Gastroesophageal sphincter (tissue), 3 donors: ENCODE results near the gene GZF1.

ENCODE experiments used
- EP300 ChIP-seq: sonication (generic); formaldehyde crosslinking; IDR thresholded peaks from one replicate; pipeline ENCODE4 v1.6.1; 2017; ENCODE audit warnings: antibody characterized with exemption, mild to moderate bottlenecking
- POLR2A ChIP-seq, 2 donors: fragments of 450-650 bp; IDR thresholded peaks; one replicate each; pipeline ENCODE4 v1.6.1; 2017; ENCODE audit warnings: antibody characterized with exemption in 2 of 2, mild to moderate bottlenecking in 2 of 2, moderate library complexity in 1 of 2
- POLR2AphosphoS5 ChIP-seq: sonication (generic); formaldehyde crosslinking; IDR thresholded peaks from one replicate; pipeline ENCODE4 v1.6.1; 2017; ENCODE audit warnings: antibody characterized with exemption
- TF ChIP-seq, protein P1 (sequence below), 4 experiments: fragments of 200-600 bp in 2 of 4; fragments of 450-650 bp in 2 of 4; sonication (generic) in 1 of 4; IDR thresholded peaks; one replicate each; pipeline ENCODE4 v1.5.1; 2017 to 2019; ENCODE audit warnings: antibody characterized with exemption in 4 of 4, mild to moderate bottlenecking in 2 of 4, moderate library complexity in 2 of 4

- no peak for TF ChIP-seq POLR2AphosphoS5
- TF ChIP-seq EP300: no peak
- TF ChIP-seq, protein P1, sequence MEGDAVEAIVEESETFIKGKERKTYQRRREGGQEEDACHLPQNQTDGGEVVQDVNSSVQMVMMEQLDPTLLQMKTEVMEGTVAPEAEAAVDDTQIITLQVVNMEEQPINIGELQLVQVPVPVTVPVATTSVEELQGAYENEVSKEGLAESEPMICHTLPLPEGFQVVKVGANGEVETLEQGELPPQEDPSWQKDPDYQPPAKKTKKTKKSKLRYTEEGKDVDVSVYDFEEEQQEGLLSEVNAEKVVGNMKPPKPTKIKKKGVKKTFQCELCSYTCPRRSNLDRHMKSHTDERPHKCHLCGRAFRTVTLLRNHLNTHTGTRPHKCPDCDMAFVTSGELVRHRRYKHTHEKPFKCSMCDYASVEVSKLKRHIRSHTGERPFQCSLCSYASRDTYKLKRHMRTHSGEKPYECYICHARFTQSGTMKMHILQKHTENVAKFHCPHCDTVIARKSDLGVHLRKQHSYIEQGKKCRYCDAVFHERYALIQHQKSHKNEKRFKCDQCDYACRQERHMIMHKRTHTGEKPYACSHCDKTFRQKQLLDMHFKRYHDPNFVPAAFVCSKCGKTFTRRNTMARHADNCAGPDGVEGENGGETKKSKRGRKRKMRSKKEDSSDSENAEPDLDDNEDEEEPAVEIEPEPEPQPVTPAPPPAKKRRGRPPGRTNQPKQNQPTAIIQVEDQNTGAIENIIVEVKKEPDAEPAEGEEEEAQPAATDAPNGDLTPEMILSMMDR (IDR thresholded peaks at IDR 0.05): no peak
- no peak for TF ChIP-seq POLR2A (IDR thresholded peaks at IDR 0.05)
Observed at GRCh38 chr20:23375827-23376226, 13.8 kb downstream of the GZF1 start.
